Left renal pelvis (tissue), 4 donors: Measurements from ENCODE around the gene LNX1. TPM values are rescaled to one million over a fixed set of nuclear protein-coding genes. Genes with fewer than 3 reads are reported as not detected.

ENCODE experiments used
- DNase-seq, 4 donors: peaks; one replicate each; pipeline ENCODE4 v3.0.0-alpha.2; 2013; ENCODE audit warnings: low read depth in 4 of 4, low spot score in 3 of 4
- polyA plus RNA-seq, 4 donors: library from polyadenylated mRNA; unstranded; fragments of 120-200 nt; gene quantifications; one replicate each; pipeline ENCODE4 v1.2.1, GENCODE V29; 2013; ENCODE audit not compliant: insufficient read length in 4 of 4

The LNX1 gene
- polyA plus RNA-seq, 4 donors = 4.4 to 19.4 (median 16.8) TPM

- DNase-seq = no peak
These were observed 15.7 kb downstream of the LNX1 start for GRCh38 chr4:53575552-53575951.

- no peak for DNase-seq
These were observed 16.8 kb downstream of the LNX1 start for GRCh38 chr4:53574528-53574927.

- DNase-seq = no peak
These were observed 17.6 kb downstream of the LNX1 start for GRCh38 chr4:53573696-53574095.

GRCh38 chr4:53572600-53572994, 18.7 kb downstream of the LNX1 start:
- no peak for DNase-seq

GRCh38 chr4:53571936-53572599, 19.2 kb downstream of the LNX1 start:
- no peak for DNase-seq

GRCh38 chr4:53563824-53564223, 27.5 kb downstream of the LNX1 start:
- no peak for DNase-seq

- no peak for DNase-seq
These were observed 28.9 kb downstream of the LNX1 start for GRCh38 chr4:53562409-53562808.

- DNase-seq = no peak
These were observed 32.2 kb downstream of the LNX1 start for GRCh38 chr4:53559021-53559620.

GRCh38 chr4:53558065-53558801, 33.1 kb downstream of the LNX1 start:
- DNase-seq = no peak

- no peak for DNase-seq
These were observed 33.6 kb downstream of the LNX1 start for GRCh38 chr4:53557669-53558064.

GRCh38 chr4:53556651-53557050, 34.6 kb downstream of the LNX1 start:
- DNase-seq = no peak

- no peak for DNase-seq
These were observed 37.6 kb downstream of the LNX1 start for GRCh38 chr4:53553486-53554210.

- no peak for DNase-seq
These were observed 38.6 kb downstream of the LNX1 start for GRCh38 chr4:53552711-53553110.

- no peak for DNase-seq
These were observed 39.3 kb downstream of the LNX1 start for GRCh38 chr4:53551958-53552357.

- no peak for DNase-seq
These were observed 39.9 kb downstream of the LNX1 start for GRCh38 chr4:53551281-53551864.

- no peak for DNase-seq
These were observed 42.6 kb downstream of the LNX1 start for GRCh38 chr4:53548662-53549061.

- DNase-seq = no peak
These were observed 43.3 kb downstream of the LNX1 start for GRCh38 chr4:53547983-53548382.

- DNase-seq = no peak
These were observed 45.2 kb downstream of the LNX1 start for GRCh38 chr4:53545942-53546581.

- no peak for DNase-seq
These were observed 46.0 kb downstream of the LNX1 start for GRCh38 chr4:53545273-53545672.

GRCh38 chr4:53543561-53543960, 47.7 kb downstream of the LNX1 start:
- DNase-seq = no peak
